B cell (primary cell): ENCODE data around the gene OR5H14. TPM values are rescaled to one million over a fixed set of nuclear protein-coding genes. Genes with fewer than 3 reads are reported as not detected.

Experiments
- ATAC-seq: fragments of 200-7000 bp; cut with Tn5 transposase; one replicate; pipeline ENCODE4 v1.10.0; 2021; ENCODE audit warnings: low read depth, mild to moderate bottlenecking, moderate number of reproducible peaks, moderate library complexity
- CTCF ChIA-PET: fragments of 350-600 bp; sonication (Branson Sonifier 250); formaldehyde crosslinking; loops from one replicate; lab custom pipeline; 2021; ENCODE audit warnings: antibody characterized with exemption, inconsistent platforms; lab: Charles Lee
- POLR2A ChIA-PET: fragments of 350-600 bp; sonication (Branson Sonifier 250); formaldehyde crosslinking; loops from one replicate; lab custom pipeline; 2021; ENCODE audit warnings: antibody characterized with exemption; lab: Charles Lee
- DNase-seq: peaks from one replicate; pipeline ENCODE4 v3.0.0; 2013
- H2AFZ ChIP-seq: 2 replicates; pipeline ENCODE4 v1.6.1; 2012; ENCODE audit warnings: mild to moderate bottlenecking, low read depth, low read length; ENCODE audit not compliant: insufficient read depth, poor library complexity, severe bottlenecking
- H3K27ac ChIP-seq, 2 donors: 1 replicate in 1 of 2; 2 replicates in 1 of 2; pipeline ENCODE4 v1.5.1; 2012 to 2013; ENCODE audit warnings: low read length in 2 of 2, mild to moderate bottlenecking in 2 of 2, moderate library complexity in 1 of 2
- H3K27me3 ChIP-seq, 4 experiments: fragments of 200-600 bp in 1 of 4; sonication (generic) in 1 of 4; replicated peaks in 1 of 4; 1 replicate in 2 of 4; 2 replicates in 2 of 4; pipeline versions ENCODE4 v1.6.1 to v1.7.0; 2013 to 2016; ENCODE audit warnings: low read length in 3 of 4, mild to moderate bottlenecking in 2 of 4, mixed read lengths in 1 of 4, moderate library complexity in 1 of 4; ENCODE audit not compliant: insufficient read depth in 4 of 4, control insufficient read depth in 3 of 4; ENCODE audit errors: control extremely low read depth in 1 of 4
- H3K36me3 ChIP-seq, 2 experiments: replicated peaks in 1 of 2; 1 replicate in 1 of 2; 2 replicates in 1 of 2; pipeline versions ENCODE4 v1.6.1 to v1.7.1; 2013; ENCODE audit warnings: low read length in 1 of 2; ENCODE audit not compliant: insufficient read depth in 2 of 2, control insufficient read depth in 1 of 2; ENCODE audit errors: control extremely low read depth in 1 of 2, extremely low read depth in 1 of 2
- H3K4me1 ChIP-seq, 2 donors: fragments of 200-600 bp in 1 of 2; sonication (generic) in 1 of 2; 1 replicate in 1 of 2; 2 replicates in 1 of 2; pipeline versions ENCODE4 v1.5.1 to v1.6.1; 2013 to 2017; ENCODE audit warnings: low read length in 2 of 2; ENCODE audit not compliant: control insufficient read depth in 2 of 2, insufficient read depth in 2 of 2
- H3K4me2 ChIP-seq: replicated peaks from 2 replicates; pipeline ENCODE3; 2012; ENCODE audit warnings: mild to moderate bottlenecking, low read depth, low read length; ENCODE audit not compliant: poor library complexity, severe bottlenecking
- H3K4me3 ChIP-seq, 5 experiments: fragments of 200-600 bp in 1 of 5; sonication (generic) in 1 of 5; 1 replicate in 3 of 5; 2 replicates in 2 of 5; pipeline versions ENCODE4 v1.5.1 to v1.7.0; 2011 to 2016; ENCODE audit warnings: low read length in 4 of 5, mild to moderate bottlenecking in 4 of 5, low read depth in 2 of 5, control low read depth in 1 of 5, moderate library complexity in 1 of 5; ENCODE audit not compliant: insufficient read depth in 1 of 5; ENCODE audit errors: control extremely low read depth in 1 of 5, extremely low read depth in 1 of 5
- H3K79me2 ChIP-seq: fragments of 200-600 bp; sonication (generic); one replicate; pipeline ENCODE4 v1.6.0; 2016; ENCODE audit warnings: low read length; ENCODE audit not compliant: control insufficient read depth, insufficient read depth
- H3K9ac ChIP-seq: fragments of 200-600 bp; sonication (generic); 2 replicates; pipeline ENCODE4 v1.6.1; 2017; ENCODE audit warnings: mild to moderate bottlenecking, low read length, moderate library complexity
- H3K9me3 ChIP-seq, 3 donors: one replicate each; pipeline versions ENCODE4 v1.6.1 to v1.7.1; 2013; ENCODE audit warnings: low read length in 2 of 3; ENCODE audit not compliant: control insufficient read depth in 2 of 3, insufficient read depth in 1 of 3; ENCODE audit errors: control extremely low read depth in 1 of 3
- H4K20me1 ChIP-seq: 2 replicates; pipeline ENCODE4 v1.6.0; 2012; ENCODE audit warnings: mild to moderate bottlenecking, low read length; ENCODE audit not compliant: insufficient read depth, control insufficient read depth, poor library complexity, severe bottlenecking
- H3K27ac Mint-ChIP-seq: one replicate; pipeline ENCODE4 v1.8.0; 2021; ENCODE audit warnings: mixed read lengths
- H3K27me3 Mint-ChIP-seq: one replicate; pipeline ENCODE4 v1.8.0; 2021; ENCODE audit warnings: mixed read lengths
- H3K4me1 Mint-ChIP-seq: one replicate; pipeline ENCODE4 v1.8.0; 2021; ENCODE audit warnings: mixed read lengths
- H3K4me3 Mint-ChIP-seq: one replicate; pipeline ENCODE4 v1.8.0; 2021; ENCODE audit warnings: mixed read lengths
- H3K9me3 Mint-ChIP-seq: one replicate; pipeline ENCODE4 v1.8.0; 2022; ENCODE audit warnings: mixed read lengths; ENCODE audit not compliant: insufficient read depth
- EZH2 ChIP-seq: IDR thresholded peaks from 2 replicates; pipeline ENCODE4 v1.6.1; 2012; ENCODE audit warnings: borderline replicate concordance, low read depth, mild to moderate bottlenecking, moderate library complexity, low read length; ENCODE audit not compliant: insufficient read depth, poor library complexity, severe bottlenecking
- WGBS: methylation state at CpG from one replicate; pipeline ENCODE4 v1.1.5; 2013; ENCODE audit warnings: missing lambda C conversion rate; ENCODE audit not compliant: insufficient coverage; 5-methylcytosine and 5-hydroxymethylcytosine counted together
- intact Hi-C: fragments of 100-400 bp; cut with micrococcal nuclease; formaldehyde crosslinking; loops from one replicate; pipeline ENCODE4 v1.10.0; 2022
- polyA plus RNA-seq: library from polyadenylated mRNA; depleted of rRNA; stranded (reverse); fragments of >200 nt; gene quantifications from 2 replicates; pipeline ENCODE4 v1.2.3, GENCODE V29; 2012
- total RNA-seq, 2 donors: library from RNA; stranded (reverse); fragments of 120-200 nt in 1 of 2; gene quantifications; 1 replicate in 1 of 2; 2 replicates in 1 of 2; pipeline versions ENCODE4 v1.2.3 to v1.2.4, GENCODE V29; 2013 to 2022
- TF ChIP-seq, protein P1 (sequence below): fragments of 200-600 bp; IDR thresholded peaks from one replicate; pipeline ENCODE4 v1.8.0; 2022; ENCODE audit warnings: antibody characterized with exemption, mild to moderate bottlenecking

OR5H14 gene
- total and polyA plus RNA-seq, 2 donors (not counting 1 experiment from before 2014, with no cell fraction given), result not detected

DNA sequence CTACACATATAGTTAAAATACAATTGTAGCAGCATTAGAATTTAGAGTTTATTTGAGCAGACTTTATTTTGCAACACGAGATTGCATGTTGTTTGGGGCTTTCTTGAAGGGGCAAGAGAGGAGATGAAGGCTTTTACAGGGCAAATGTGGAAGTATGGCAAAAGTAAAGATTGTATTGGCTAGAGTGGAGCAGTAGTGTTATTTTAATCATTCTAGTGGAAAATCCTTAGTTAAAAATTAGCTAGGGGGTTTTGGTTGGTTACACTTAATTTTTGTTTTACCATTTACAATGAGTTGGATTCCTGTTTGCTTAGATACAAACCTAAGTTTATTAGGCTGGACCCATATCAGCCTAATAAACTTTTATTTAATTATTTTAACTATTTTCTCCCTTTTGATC, 23.8 kb downstream of the OR5H14 start:
- H3K27me3 Mint-ChIP-seq, result no peaks in the 10 kb centered on the region
- Histone ChIP-seq H3K27me3 (no peaks in the 10 kb centered on the region), H4K20me1 (no peaks in the 10 kb centered on the region), H3K9ac (no peak overlapping the region), H3K4me2 (no peak overlapping the region), H3K27ac (no peak overlapping the region), H3K4me3 (no peak overlapping the region), H3K36me3 (no peaks in the 10 kb centered on the region), H3K79me2 (no peaks in the 10 kb centered on the region), H3K4me1 (no peaks in the 10 kb centered on the region), H3K9me3 (no peaks in the 10 kb centered on the region), H2AFZ (no peak overlapping the region)
- DNase-seq (no peak), ATAC-seq (no peak)
- CTCF ChIA-PET, result no interaction called here
- TF ChIP-seq EZH2, result no peak
- TF ChIP-seq, protein P1, sequence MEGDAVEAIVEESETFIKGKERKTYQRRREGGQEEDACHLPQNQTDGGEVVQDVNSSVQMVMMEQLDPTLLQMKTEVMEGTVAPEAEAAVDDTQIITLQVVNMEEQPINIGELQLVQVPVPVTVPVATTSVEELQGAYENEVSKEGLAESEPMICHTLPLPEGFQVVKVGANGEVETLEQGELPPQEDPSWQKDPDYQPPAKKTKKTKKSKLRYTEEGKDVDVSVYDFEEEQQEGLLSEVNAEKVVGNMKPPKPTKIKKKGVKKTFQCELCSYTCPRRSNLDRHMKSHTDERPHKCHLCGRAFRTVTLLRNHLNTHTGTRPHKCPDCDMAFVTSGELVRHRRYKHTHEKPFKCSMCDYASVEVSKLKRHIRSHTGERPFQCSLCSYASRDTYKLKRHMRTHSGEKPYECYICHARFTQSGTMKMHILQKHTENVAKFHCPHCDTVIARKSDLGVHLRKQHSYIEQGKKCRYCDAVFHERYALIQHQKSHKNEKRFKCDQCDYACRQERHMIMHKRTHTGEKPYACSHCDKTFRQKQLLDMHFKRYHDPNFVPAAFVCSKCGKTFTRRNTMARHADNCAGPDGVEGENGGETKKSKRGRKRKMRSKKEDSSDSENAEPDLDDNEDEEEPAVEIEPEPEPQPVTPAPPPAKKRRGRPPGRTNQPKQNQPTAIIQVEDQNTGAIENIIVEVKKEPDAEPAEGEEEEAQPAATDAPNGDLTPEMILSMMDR, result no peak
- intact Hi-C loops, result no loop called here
- no CpG with 5 or more reads among the region's 1 CpG for WGBS
- no peak overlapping the region for H3K27ac Mint-ChIP-seq
- H3K4me3 Mint-ChIP-seq, result no peak overlapping the region
- no peaks in the 10 kb centered on the region for H3K4me1 Mint-ChIP-seq
- POLR2A ChIA-PET, result no interaction called here
- no peaks in the 10 kb centered on the region for H3K9me3 Mint-ChIP-seq

DNA sequence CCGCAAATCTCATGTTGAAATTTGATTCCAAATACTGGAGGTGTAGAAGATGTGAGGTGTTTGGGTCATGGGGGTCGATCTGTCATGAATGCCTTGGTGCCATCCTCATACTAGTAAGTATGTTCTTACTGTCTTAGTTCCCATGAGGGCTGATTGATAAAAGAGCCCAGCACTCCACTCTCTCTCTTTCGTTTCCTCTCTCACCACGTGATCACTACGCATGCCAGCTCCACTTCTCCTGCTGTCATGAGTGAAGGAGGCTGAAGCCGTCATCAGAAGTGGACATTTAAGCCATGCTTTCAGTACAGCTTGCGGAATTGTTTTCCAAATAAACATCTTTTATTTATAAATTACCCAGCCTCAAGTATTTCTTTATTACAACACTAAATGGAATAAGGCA, 25.3 kb downstream of the OR5H14 start:
- no peak overlapping the region for H3K4me2 ChIP-seq
- WGBS, result 73% methylated on average over 2 of the region's 7 CpGs
- ChIA-PET CTCF (no interaction called here), POLR2A (no interaction called here)
- no peaks in the 10 kb centered on the region for H3K4me1 Mint-ChIP-seq
- H3K4me3 ChIP-seq, result no peak overlapping the region
- H3K27ac Mint-ChIP-seq, result no peak overlapping the region
- DNase-seq (no peak), ATAC-seq (no peak)
- H4K20me1 ChIP-seq, result no peaks in the 10 kb centered on the region
- no peak overlapping the region for H3K9ac ChIP-seq
- no peaks in the 10 kb centered on the region for H3K79me2 ChIP-seq
- no peaks in the 10 kb centered on the region for H3K36me3 ChIP-seq
- no peak overlapping the region for H3K27ac ChIP-seq
- no peak overlapping the region for H2AFZ ChIP-seq
- no peaks in the 10 kb centered on the region for H3K4me1 ChIP-seq
- TF ChIP-seq EZH2, result no peak
- TF ChIP-seq, protein P1, result no peak
- H3K9me3 Mint-ChIP-seq, result no peaks in the 10 kb centered on the region
- H3K9me3 ChIP-seq, result no peaks in the 10 kb centered on the region
- no peaks in the 10 kb centered on the region for H3K27me3 Mint-ChIP-seq
- intact Hi-C loops, result no loop called here
- H3K27me3 ChIP-seq, result no peaks in the 10 kb centered on the region
- H3K4me3 Mint-ChIP-seq, result no peak overlapping the region
